T-helper 2 cell treated with Interferon-gamma antibody and Interleukin-4, amounts not matched to agents 5 μg/mL and 100 μg/mL, for 36 hours (primary cell): ENCODE data around the gene SLITRK4.

Experiments
- DNase-seq: peaks from one replicate; pipeline ENCODE4 v3.0.0; 2021; ENCODE audit warnings: low spot score
- H3K27ac Mint-ChIP-seq: one replicate; pipeline ENCODE4 v1.8.0; 2021; ENCODE audit warnings: mild to moderate bottlenecking, mixed read lengths
- H3K27me3 Mint-ChIP-seq: one replicate; pipeline ENCODE4 v1.8.0; 2021; ENCODE audit warnings: low read depth, mixed read lengths
- H3K36me3 Mint-ChIP-seq: one replicate; pipeline ENCODE4 v1.8.0; 2021; ENCODE audit warnings: low read depth, mixed read lengths
- H3K4me1 Mint-ChIP-seq: one replicate; pipeline ENCODE4 v1.8.0; 2021; ENCODE audit warnings: low read depth, mixed read lengths
- H3K4me3 Mint-ChIP-seq: one replicate; pipeline ENCODE4 v1.8.0; 2022; ENCODE audit warnings: mild to moderate bottlenecking, moderate library complexity, mixed read lengths
- H3K9me3 Mint-ChIP-seq: one replicate; pipeline ENCODE4 v1.8.0; 2021; ENCODE audit warnings: mixed read lengths

SLITRK4 gene, protein sequence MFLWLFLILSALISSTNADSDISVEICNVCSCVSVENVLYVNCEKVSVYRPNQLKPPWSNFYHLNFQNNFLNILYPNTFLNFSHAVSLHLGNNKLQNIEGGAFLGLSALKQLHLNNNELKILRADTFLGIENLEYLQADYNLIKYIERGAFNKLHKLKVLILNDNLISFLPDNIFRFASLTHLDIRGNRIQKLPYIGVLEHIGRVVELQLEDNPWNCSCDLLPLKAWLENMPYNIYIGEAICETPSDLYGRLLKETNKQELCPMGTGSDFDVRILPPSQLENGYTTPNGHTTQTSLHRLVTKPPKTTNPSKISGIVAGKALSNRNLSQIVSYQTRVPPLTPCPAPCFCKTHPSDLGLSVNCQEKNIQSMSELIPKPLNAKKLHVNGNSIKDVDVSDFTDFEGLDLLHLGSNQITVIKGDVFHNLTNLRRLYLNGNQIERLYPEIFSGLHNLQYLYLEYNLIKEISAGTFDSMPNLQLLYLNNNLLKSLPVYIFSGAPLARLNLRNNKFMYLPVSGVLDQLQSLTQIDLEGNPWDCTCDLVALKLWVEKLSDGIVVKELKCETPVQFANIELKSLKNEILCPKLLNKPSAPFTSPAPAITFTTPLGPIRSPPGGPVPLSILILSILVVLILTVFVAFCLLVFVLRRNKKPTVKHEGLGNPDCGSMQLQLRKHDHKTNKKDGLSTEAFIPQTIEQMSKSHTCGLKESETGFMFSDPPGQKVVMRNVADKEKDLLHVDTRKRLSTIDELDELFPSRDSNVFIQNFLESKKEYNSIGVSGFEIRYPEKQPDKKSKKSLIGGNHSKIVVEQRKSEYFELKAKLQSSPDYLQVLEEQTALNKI

DNA sequence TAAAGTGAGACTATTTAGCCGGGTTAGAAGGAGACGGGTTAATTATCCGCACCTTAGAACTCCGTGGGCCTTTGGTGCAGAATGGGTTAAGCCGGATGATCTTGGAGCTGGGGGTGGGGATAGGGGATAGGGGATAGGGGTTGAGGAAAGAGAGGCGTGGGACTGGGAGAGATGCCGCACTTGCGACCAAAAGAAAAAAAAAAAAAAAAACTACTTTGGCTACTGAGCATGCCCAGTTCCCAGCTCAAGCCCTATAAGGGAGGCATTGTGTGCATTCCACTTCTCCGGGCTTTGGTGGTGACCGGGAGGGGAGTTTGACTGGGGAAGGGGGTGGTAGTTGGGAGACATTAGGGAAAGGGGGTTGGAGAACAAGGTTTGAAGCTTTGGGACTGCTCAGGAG is at the start of gene SLITRK4:
Gene SLITRK4 (minus strand): TSS at position 187 of the 400 bp plus-strand sequence. CDS start 4,993 bp downstream, outside the sequence.
- Mint-ChIP-seq H3K4me1 (no peaks in the 10 kb centered on the region), H3K36me3 (no peaks in the 10 kb centered on the region), H3K27ac (no peak within 1 kb of the TSS), H3K4me3 (no peak within 1 kb of the TSS), H3K9me3 (no peaks in the 10 kb centered on the region), H3K27me3 (peaks cover 11% of the 10 kb centered on the region)
- no peak for DNase-seq

DNA sequence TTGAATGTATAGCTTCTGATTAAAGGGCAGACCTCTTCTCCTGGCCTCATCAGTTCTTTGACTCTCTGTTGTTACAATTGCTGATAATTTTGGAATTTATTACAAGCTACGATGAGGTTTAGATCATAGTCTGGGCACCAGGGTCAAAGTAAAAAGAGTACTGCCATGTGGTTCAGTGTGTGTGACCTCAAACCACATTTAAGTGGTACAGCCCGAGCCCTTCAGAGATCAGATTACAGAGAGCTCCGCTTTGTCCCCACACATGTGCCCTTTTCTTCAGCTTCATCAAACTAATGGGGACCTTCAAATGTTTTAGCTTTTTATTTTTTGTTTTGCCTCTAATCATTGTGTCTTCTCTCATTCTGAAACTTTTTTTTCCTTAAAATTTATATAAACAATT is 47.6 kb upstream of the SLITRK4 start:
- no peak for DNase-seq
- Mint-ChIP-seq H3K27ac (no peak overlapping the region), H3K36me3 (no peaks in the 10 kb centered on the region), H3K27me3 (no peaks in the 10 kb centered on the region), H3K4me1 (no peaks in the 10 kb centered on the region), H3K4me3 (no peak overlapping the region), H3K9me3 (peaks cover 6% of the 10 kb centered on the region)

DNA sequence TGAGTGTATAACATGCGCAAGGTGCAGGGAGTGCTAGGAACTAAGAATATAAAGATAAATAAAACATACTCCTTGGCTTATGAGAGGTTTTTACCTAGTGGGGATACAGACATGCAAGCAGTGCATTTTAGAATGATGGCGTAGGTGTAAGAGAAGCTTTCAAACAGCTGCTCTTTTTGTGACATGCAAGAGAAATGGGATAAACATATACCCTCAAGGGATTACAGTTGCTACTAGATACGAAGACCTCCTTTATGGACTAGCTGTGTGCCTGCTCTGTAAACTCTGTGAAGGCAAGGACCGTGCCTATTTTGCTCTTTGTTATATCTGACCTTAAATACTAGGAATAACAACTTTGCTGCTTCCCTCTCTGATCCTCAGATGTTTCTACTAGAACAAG is 39.0 kb upstream of the SLITRK4 start:
- no peaks in the 10 kb centered on the region for H3K9me3 Mint-ChIP-seq
- no peak for DNase-seq
- no peaks in the 10 kb centered on the region for H3K27me3 Mint-ChIP-seq
- H3K4me1 Mint-ChIP-seq: no peaks in the 10 kb centered on the region
- H3K4me3 Mint-ChIP-seq: no peak overlapping the region
- no peaks in the 10 kb centered on the region for H3K36me3 Mint-ChIP-seq
- H3K27ac Mint-ChIP-seq: no peak overlapping the region

GRCh38 chrX:143669395-143669794 is 33.5 kb upstream of the SLITRK4 start:
- H3K27ac Mint-ChIP-seq: no peak overlapping the region
- H3K9me3 Mint-ChIP-seq: no peaks in the 10 kb centered on the region
- no peaks in the 10 kb centered on the region for H3K27me3 Mint-ChIP-seq
- no peaks in the 10 kb centered on the region for H3K36me3 Mint-ChIP-seq
- DNase-seq: no peak
- H3K4me1 Mint-ChIP-seq: no peaks in the 10 kb centered on the region
- H3K4me3 Mint-ChIP-seq: no peak overlapping the region

DNA sequence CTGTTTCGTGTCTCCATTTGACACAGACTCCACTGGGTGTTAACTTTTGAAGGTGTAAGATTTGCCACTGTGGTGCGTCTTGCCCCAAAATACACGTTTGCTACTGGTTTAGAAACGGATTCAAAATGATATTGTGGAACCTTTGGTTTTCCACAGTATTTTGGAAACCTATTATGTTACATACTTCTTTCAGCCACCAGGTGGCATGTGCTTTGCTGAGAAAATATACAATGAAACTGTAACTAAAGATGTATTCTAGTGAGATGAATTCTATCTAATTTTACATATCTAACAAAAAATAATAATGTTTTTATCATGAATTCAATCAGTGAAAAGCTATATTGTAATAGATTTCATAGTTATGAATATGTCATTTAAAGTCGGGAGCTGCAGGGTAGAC is 28.4 kb upstream of the SLITRK4 start:
- no peak for DNase-seq
- no peaks in the 10 kb centered on the region for H3K9me3 Mint-ChIP-seq
- H3K27me3 Mint-ChIP-seq: no peaks in the 10 kb centered on the region
- no peak overlapping the region for H3K4me3 Mint-ChIP-seq
- no peaks in the 10 kb centered on the region for H3K4me1 Mint-ChIP-seq
- H3K36me3 Mint-ChIP-seq: no peaks in the 10 kb centered on the region
- H3K27ac Mint-ChIP-seq: no peak overlapping the region

GRCh38 chrX:143663755-143664154 is 27.9 kb upstream of the SLITRK4 start:
- Mint-ChIP-seq H3K9me3 (no peaks in the 10 kb centered on the region), H3K36me3 (no peaks in the 10 kb centered on the region), H3K27ac (no peak overlapping the region), H3K27me3 (no peaks in the 10 kb centered on the region), H3K4me1 (no peaks in the 10 kb centered on the region), H3K4me3 (no peak overlapping the region)
- no peak for DNase-seq

DNA sequence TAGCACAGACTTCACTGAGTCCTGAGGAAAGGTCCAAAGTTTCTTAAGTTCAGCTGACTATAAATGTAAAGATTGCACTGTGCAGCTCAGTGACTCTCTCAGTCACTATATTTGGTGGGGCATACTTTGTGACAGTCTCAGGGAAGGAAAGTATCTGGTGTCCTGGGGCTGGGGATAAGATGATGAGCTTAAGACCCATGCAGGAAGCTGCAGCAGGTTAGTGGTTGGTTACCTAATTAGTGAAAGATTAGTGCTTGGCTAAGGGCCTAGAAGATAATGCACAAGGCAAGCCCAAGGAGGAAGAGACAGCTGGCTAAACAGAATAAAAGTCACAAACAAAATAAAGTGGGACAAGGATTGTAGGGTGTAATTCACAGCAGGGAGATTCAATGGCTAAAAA is 25.4 kb upstream of the SLITRK4 start:
- H3K9me3 Mint-ChIP-seq: no peaks in the 10 kb centered on the region
- DNase-seq: no peak
- no peaks in the 10 kb centered on the region for H3K36me3 Mint-ChIP-seq
- H3K27ac Mint-ChIP-seq: no peak overlapping the region
- no peak overlapping the region for H3K4me3 Mint-ChIP-seq
- no peaks in the 10 kb centered on the region for H3K27me3 Mint-ChIP-seq
- H3K4me1 Mint-ChIP-seq: no peaks in the 10 kb centered on the region

DNA sequence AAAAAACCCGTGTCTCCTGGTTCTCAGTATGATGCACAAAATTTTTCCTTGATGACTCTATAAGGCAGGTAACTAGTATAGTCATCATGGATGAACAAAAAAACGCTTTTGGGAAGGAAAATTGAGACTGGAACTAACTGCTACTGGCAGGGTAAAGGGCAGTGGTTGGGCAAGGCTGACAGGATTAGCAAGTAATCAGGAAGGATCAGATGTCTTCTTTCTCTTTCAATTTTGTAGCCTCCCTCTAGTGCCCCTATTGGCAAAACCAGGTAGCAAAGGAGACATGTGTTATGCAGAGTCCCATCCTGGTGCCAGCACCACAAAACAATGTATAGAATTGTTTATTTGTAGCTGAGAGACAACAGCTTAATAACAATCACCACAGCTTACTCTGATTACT is 12.8 kb upstream of the SLITRK4 start:
- Mint-ChIP-seq H3K9me3 (no peaks in the 10 kb centered on the region), H3K4me1 (no peaks in the 10 kb centered on the region), H3K36me3 (no peaks in the 10 kb centered on the region), H3K4me3 (no peak overlapping the region), H3K27ac (no peak overlapping the region), H3K27me3 (no peaks in the 10 kb centered on the region)
- no peak for DNase-seq

DNA sequence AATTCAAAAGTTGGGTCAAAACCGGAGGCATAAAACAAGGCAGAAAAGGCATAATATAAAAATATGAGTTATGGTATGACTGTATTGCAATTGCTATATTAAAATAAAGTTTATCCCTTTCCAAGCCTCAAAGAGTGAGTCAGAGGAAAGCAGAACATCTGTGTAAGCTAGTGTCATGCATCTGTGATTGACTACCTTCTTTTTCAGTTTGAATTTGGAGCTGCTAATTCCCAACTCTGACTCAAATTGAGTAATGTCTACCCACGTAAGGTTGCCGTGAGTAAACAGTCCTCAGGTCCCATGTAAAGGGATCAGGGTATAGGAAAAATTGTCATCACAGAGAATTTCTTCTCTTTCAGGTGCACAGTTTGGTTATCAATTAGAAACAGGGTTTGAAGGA is 6.5 kb upstream of the SLITRK4 start:
- H3K9me3 Mint-ChIP-seq: no peaks in the 10 kb centered on the region
- H3K4me1 Mint-ChIP-seq: no peaks in the 10 kb centered on the region
- no peak overlapping the region for H3K4me3 Mint-ChIP-seq
- H3K36me3 Mint-ChIP-seq: no peaks in the 10 kb centered on the region
- no peak for DNase-seq
- H3K27me3 Mint-ChIP-seq: no peaks in the 10 kb centered on the region
- H3K27ac Mint-ChIP-seq: no peak overlapping the region

DNA sequence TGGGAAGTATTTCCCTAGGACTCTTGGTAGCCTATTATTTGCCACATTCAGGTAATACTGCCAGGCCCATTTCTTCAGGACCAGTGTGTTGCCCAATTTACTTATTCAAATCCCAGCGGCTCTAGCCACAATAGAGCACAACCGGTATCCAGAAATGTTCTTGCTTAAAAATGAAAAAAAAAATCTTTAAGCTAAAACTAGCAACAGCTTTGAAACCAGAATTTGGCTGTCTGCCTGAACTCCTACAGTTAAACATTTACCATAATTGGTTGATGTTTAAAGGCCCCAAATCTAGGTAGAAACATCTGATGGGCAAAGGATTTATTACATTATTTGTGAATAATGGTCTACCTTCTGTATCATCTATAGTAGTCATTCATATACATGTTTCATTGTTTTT is 930 bp upstream of the SLITRK4 start:
- H3K4me3 Mint-ChIP-seq: no peak overlapping the region
- DNase-seq: no peak
- H3K36me3 Mint-ChIP-seq: no peaks in the 10 kb centered on the region
- no peaks in the 10 kb centered on the region for H3K9me3 Mint-ChIP-seq
- no peaks in the 10 kb centered on the region for H3K4me1 Mint-ChIP-seq
- H3K27me3 Mint-ChIP-seq: peaks cover 11% of the 10 kb centered on the region
- H3K27ac Mint-ChIP-seq: no peak overlapping the region

DNA sequence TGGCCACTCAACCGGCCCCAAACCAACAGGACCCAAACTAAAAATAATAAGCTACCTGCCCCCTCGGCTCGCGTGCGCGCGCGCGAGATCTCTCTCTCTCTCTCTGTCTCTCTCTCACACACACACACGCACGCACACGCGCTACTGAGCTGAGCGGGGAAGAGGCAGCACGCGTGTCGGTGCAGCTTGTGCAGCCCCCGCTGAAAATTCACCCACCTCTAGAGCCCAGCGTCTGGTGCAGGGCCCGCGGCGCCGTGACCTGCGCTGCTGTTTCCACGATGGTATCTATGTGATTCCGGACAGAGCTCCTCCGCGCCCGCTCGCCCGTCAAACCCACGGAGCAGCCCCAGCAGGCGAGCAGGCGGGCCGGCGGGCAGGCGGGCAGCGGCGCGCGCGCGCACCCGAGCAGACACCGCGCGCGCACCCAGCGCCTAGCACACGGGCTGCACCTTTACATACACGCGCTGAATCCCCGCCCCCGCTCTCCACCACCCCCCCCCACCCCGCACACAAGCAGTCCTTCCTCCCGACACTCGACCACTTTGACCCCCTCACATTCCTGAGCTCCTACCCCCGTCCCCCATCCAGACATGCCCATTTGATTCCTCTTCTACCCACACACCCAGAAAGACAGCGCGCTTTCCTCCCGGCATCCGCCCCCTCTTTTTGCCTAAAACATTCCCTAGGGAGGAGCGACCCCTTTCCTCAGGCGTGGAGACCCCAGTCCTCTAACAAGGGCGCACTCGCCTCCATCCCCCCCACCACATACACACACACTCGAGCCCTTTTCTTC is 1.0 kb downstream of the SLITRK4 start:
- Mint-ChIP-seq H3K27me3 (peaks cover 11% of the 10 kb centered on the region), H3K4me3 (no peak overlapping the region), H3K4me1 (no peaks in the 10 kb centered on the region), H3K9me3 (no peaks in the 10 kb centered on the region), H3K36me3 (no peaks in the 10 kb centered on the region), H3K27ac (no peak overlapping the region)
- no peak for DNase-seq

- Mint-ChIP-seq H3K4me1 (no peaks in the 10 kb centered on the region), H3K27ac (no peak overlapping the region), H3K27me3 (peaks cover 11% of the 10 kb centered on the region), H3K4me3 (no peak overlapping the region), H3K36me3 (no peaks in the 10 kb centered on the region), H3K9me3 (no peaks in the 10 kb centered on the region)
- DNase-seq: no peak
Observed at GRCh38 chrX:143634309-143634662, 1.6 kb downstream of the SLITRK4 start.

- no peaks in the 10 kb centered on the region for H3K4me1 Mint-ChIP-seq
- H3K27me3 Mint-ChIP-seq: peaks cover 11% of the 10 kb centered on the region
- no peak overlapping the region for H3K4me3 Mint-ChIP-seq
- no peaks in the 10 kb centered on the region for H3K36me3 Mint-ChIP-seq
- DNase-seq: no peak
- no peak overlapping the region for H3K27ac Mint-ChIP-seq
- H3K9me3 Mint-ChIP-seq: no peaks in the 10 kb centered on the region
Observed at GRCh38 chrX:143633461-143634308, 2.2 kb downstream of the SLITRK4 start.
